ENCODE results near the gene OXNAD1.

GRCh38 chr3:16319723-16320122 lies 54.7 kb downstream of the OXNAD1 start:
- TF ChIP-seq POLR2A (IDR thresholded peaks at IDR 0.05; ENCODE audit: low read length) (no peak), GATA1 (IDR thresholded peaks at IDR 0.05; ENCODE audit: low read depth, low read length) (no peak)

Measured in erythroblast (primary cell).